Subcutaneous adipose tissue (tissue), 4 donors: ENCODE data around the gene PEAK3. TPM values are rescaled to one million over a fixed set of nuclear protein-coding genes. Genes with fewer than 3 reads are reported as not detected.

Source experiments
- CTCF ChIP-seq: fragments of 450-650 bp; IDR thresholded peaks from one replicate; pipeline ENCODE4 v1.5.1; 2016; ENCODE audit warnings: low read depth, mild to moderate bottlenecking, control low read depth, antibody characterized with exemption, moderate library complexity
- total RNA-seq, 4 donors: library from RNA; depleted of rRNA; stranded (reverse); fragments of >200 nt; gene quantifications; one replicate each; pipeline ENCODE4 v1.1.0, GENCODE V29; 2016

PEAK3 gene
- total RNA-seq, 4 donors from 2014 or later: 0.68 to 0.88 (median 0.75) TPM; not detected in 1

- no peak for TF ChIP-seq CTCF
Observed at GRCh38 chr19:2294687-2295335, 12.8 kb upstream of the PEAK3 start.

GRCh38 chr19:2291185-2291751, 9.3 kb upstream of the PEAK3 start:
- no peak for TF ChIP-seq CTCF

DNA sequence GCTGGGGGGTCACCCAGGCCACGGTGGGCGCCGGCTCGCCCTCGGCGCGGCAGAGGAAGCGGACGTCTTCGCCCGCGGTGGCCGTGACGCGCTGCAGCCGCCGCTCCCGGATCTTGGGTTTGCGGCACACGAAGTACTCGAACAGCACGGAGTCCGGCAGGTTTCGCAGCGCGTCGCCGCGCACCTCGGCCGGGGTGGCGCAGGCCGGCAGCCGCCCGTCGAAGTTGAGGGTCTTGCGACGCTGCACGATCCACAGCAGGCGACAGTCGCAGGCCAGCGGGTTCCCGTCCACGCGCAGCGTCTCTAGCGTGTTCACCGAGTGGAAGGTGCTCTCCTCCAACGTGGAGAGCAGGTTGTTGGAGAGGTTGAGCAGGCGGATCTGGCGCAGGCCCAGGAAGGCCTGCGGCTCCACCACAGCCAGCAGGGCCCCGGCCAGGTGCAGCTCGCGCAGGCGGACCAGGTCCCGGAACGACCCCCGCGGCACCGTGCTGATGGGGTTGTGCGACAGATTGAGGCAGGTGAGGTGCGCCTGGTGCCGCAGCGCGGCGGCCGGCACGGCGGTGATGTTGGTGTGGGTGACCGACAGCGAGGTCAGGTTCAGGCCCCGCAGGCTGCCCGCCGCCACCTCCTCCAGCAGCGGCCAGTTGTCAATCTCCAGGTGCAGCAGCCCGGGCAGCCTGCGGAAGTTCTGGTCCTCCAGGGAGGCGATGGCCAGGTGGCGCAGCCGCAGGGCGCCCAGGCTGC, 8.6 kb upstream of the PEAK3 start:
- TF ChIP-seq CTCF: no peak

- TF ChIP-seq CTCF: no peak
Observed at GRCh38 chr19:2289714-2290435, 7.9 kb upstream of the PEAK3 start.

- TF ChIP-seq CTCF: no peak
Observed at GRCh38 chr19:2288818-2289713, 7.1 kb upstream of the PEAK3 start.

DNA sequence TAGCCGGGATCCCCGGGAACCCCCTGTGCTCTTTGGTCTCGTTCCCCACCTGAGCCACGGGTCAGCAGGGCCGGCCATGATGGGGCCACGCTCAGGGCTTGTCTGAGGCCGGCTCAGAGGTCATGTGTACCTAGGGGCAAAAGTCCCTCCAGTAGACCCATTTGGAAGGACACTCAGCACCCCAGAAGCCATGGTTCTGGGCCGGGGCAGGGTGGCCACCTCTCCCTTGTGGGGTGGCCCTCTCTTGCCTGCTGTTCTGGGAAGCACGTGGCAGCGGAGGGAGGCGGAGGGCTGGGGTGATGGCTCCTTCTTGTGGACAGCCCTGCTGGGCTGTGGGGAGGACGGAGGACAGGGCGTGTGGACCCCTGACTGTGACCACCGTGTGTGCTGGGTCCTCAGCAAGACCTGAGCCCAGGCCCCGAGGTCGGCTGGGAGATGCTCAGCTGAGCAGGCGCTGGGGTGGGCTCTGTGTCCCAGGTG, 6.4 kb upstream of the PEAK3 start:
- no peak for TF ChIP-seq CTCF
